Measurements from ENCODE around the gene ATP11A. TPM values are rescaled to one million over a fixed set of nuclear protein-coding genes. Genes with fewer than 3 reads are reported as not detected.
A peak's percentile ranks its signal among the peaks of the same experiment; 100 is the strongest.

ATP11A gene
- total RNA-seq, 1 donor from 2014 or later, result 90.4 TPM

DNA sequence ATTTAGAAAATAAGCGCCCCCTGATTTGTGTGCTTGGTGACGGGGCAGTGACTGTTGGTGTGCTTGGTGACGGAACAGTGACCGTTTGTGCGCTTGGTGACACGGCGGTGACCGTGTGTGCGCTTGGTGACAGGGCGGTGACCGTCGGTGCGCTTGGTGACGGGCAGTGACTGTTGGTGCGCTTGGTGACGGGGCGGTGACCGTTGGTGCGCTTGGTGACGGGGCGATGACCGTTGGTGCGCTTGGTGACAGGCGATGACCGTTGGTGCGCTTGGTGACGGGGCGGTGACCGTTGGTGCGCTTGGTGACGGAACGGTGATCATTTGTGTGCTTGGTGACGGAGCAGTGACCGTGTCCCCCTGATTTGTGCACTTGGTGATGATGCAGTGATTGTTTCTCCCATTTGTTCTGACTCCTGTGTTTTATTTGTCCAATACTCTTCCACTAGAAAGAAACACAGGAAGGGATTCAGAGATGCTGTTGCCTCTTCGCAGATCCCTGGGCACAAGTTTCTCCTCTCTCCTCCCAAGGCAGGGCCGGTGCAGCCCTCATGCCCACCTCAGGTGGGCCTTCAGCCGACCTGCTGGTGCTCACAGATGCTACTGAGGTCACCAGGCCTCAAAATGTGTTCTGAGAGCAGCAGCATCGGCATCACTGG, 128.3 kb downstream of the ATP11A start:
- H3K4me1 Mint-ChIP-seq (ENCODE audit: low read depth), result no peaks in the 10 kb centered on the region
- H3K36me3 Mint-ChIP-seq (ENCODE audit: low read depth), result peaks cover 53% of the 10 kb centered on the region
- no peak overlapping the region for H3K4me3 Mint-ChIP-seq
- H3K9me3 Mint-ChIP-seq, result peaks cover 4% of the 10 kb centered on the region
- no peak overlapping the region for H3K27ac Mint-ChIP-seq
- no peaks in the 10 kb centered on the region for H3K27me3 Mint-ChIP-seq (ENCODE audit: insufficient read depth)
- DNase-seq (ENCODE audit: low spot score), result no peak
- intact Hi-C loops (cut with micrococcal nuclease), result no loop called here

DNA sequence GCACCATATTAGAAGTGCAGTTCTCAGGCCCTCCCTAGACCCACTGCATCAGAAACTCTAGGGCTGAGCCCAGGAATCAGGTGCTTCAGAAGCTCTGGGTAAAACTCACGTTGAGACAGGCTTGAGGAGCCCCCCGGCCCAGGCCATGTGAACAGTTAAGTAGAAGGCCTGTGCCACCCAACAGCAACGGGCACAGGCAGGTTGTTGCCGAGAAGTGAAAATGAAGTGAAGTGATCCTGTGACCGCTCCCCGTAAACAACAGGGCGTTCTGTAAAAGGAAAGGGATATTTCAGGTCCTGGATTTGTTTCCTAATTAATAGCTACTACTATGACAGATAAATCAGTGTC, 128.8 kb downstream of the ATP11A start:
- no peaks in the 10 kb centered on the region for H3K27me3 Mint-ChIP-seq (ENCODE audit: insufficient read depth)
- intact Hi-C loops (cut with micrococcal nuclease), result no loop called here
- DNase-seq (ENCODE audit: low spot score), result no peak
- no peak overlapping the region for H3K27ac Mint-ChIP-seq
- H3K4me1 Mint-ChIP-seq (ENCODE audit: low read depth), result no peaks in the 10 kb centered on the region
- H3K36me3 Mint-ChIP-seq (ENCODE audit: low read depth), result peaks cover 51% of the 10 kb centered on the region
- H3K9me3 Mint-ChIP-seq, result no peaks in the 10 kb centered on the region
- no peak overlapping the region for H3K4me3 Mint-ChIP-seq

DNA sequence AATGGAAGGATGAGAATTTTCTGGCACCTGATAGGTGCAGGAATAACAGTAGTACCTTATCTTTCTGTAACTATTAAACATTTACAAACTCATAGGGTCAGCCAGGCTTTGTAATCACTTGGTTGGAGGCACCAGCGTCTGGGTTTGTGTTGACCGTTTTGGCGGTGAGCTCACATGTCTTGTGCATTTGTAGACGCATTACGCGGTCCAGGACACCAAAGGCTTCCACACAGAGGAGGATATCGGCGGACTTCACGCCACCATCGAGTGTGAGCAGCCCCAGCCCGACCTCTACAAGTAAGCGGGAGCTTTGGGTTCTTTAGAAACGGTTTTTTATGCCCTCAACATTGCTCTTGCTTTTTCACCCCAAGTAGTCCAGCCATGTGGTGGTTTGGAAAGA, 129.3 kb downstream of the ATP11A start:
- DNase-seq (ENCODE audit: low spot score), result no peak
- H3K27me3 Mint-ChIP-seq (ENCODE audit: insufficient read depth), result no peaks in the 10 kb centered on the region
- intact Hi-C loops (cut with micrococcal nuclease), result no loop called here
- H3K9me3 Mint-ChIP-seq, result no peaks in the 10 kb centered on the region
- H3K4me1 Mint-ChIP-seq (ENCODE audit: low read depth), result no peaks in the 10 kb centered on the region
- peaks cover 54% of the 10 kb centered on the region for H3K36me3 Mint-ChIP-seq (ENCODE audit: low read depth)
- H3K4me3 Mint-ChIP-seq, result no peak overlapping the region
- H3K27ac Mint-ChIP-seq, result no peak overlapping the region

DNA sequence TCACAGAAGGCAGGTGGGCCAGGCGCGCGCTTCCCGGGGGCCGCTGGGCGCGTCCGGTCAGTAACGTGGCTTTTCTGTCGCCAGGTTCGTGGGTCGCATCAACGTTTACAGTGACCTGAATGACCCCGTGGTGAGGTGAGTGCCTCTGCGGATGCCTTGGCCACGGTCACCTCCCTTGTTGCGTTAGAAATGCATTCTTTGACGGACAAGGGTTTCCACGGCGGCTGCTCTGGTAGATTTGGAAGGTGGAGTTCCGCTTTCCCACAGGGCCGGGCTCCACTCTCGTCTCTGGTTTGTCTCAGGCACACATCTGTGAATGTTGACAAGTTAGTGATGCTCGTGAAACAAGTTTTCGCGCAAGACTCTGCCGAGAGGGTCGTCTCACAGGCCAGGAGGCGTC, 130.0 kb downstream of the ATP11A start:
- Mint-ChIP-seq H3K36me3 (ENCODE audit: low read depth) (peaks cover 55% of the 10 kb centered on the region), H3K4me3 (no peak overlapping the region), H3K4me1 (ENCODE audit: low read depth) (peaks cover 1% of the 10 kb centered on the region)

DNA sequence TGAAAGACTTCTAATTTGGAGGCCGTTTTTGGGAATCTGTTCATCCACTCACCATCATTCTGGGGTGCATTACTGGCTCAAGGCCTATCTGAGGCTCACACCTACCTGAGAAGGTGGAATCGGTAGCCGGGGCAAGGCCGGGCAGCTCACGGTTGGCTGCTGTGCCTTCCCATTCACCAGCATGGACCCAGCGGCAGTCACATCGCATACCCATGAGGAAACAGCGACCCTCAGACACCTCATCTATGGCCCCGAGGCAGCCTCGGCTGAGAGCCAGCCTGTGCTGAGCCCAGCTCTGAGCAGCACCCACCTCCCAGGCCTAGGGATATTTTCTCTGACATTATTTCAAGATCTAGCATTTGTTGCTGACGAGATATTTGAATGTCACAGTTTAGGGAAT, 130.5 kb downstream of the ATP11A start:
- H3K9me3 Mint-ChIP-seq, result no peaks in the 10 kb centered on the region
- DNase-seq (ENCODE audit: low spot score), result no peak
- peaks cover 6% of the 10 kb centered on the region for H3K4me1 Mint-ChIP-seq (ENCODE audit: low read depth)
- H3K27ac Mint-ChIP-seq, result no peak overlapping the region
- intact Hi-C loops (cut with micrococcal nuclease), result no loop called here
- no peaks in the 10 kb centered on the region for H3K27me3 Mint-ChIP-seq (ENCODE audit: insufficient read depth)
- H3K4me3 Mint-ChIP-seq, result no peak overlapping the region
- H3K36me3 Mint-ChIP-seq (ENCODE audit: low read depth), result peaks cover 55% of the 10 kb centered on the region

More for the DNA sequence above, 130.0 kb downstream of the ATP11A start:
- intact Hi-C loops (cut with micrococcal nuclease), result no loop called here
- Mint-ChIP-seq H3K27ac (no peak overlapping the region), H3K27me3 (ENCODE audit: insufficient read depth) (no peaks in the 10 kb centered on the region), H3K9me3 (no peaks in the 10 kb centered on the region)
- DNase-seq (ENCODE audit: low spot score), result no peak

DNA sequence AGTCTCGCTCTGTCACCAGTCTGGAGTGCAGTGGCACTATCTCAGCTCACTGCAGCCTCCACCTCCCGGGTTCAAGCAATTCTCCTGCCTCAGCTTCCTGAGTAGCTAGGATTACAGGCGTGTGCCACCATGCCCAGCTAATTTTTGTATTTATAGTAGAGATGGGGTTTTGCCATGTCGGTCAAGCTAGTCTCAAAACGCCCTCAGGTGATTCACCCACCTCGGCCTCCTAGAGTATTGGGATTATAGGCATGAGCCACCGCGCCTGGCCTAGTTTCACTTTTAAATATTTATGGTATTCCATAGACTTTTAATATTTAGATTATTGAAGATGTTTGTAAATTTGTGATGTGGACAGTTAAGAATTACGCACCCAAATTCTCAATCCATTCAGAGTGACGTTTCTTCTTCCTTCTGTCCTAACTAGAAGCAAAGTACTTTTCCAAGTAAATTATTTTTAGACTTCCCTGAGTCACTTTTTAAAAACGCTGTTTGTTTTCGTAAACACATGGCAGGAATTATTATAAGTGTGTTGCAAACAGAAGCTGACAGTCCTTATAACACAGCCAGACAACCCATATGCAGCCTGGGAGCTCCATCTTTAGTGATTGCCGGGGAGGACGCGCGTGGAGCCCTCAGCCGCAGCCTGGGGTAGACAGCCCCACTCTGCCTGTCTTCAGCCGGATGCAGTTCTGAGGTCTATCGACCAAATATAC, 131.7 kb downstream of the ATP11A start:
- no peaks in the 10 kb centered on the region for H3K27me3 Mint-ChIP-seq (ENCODE audit: insufficient read depth)
- peaks cover 47% of the 10 kb centered on the region for H3K36me3 Mint-ChIP-seq (ENCODE audit: low read depth)
- intact Hi-C loops (cut with micrococcal nuclease), result no loop called here
- peaks cover 6% of the 10 kb centered on the region for H3K4me1 Mint-ChIP-seq (ENCODE audit: low read depth)
- no peaks in the 10 kb centered on the region for H3K9me3 Mint-ChIP-seq
- no peak overlapping the region for H3K4me3 Mint-ChIP-seq
- no peak for DNase-seq (ENCODE audit: low spot score)
- H3K27ac Mint-ChIP-seq, result no peak overlapping the region

DNA sequence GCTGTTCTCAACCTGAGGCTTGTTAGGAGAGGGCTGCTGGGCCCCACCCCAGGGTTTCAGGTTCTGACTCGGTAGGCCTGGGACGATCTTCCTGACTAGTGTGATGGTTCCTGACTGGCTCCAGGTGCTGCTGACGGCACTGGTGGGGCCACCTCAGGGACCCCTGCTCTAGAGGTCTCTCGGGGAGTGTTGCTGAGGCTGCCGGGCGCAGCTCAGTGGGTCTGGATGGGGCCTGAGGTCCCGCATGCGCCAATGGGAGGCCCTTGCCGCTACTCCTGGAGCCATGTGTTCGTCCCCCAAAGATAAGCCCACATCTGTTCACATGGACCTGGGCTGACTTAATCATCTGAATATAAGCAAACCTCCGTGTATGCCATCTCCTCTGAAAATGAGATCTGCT, 133.0 kb downstream of the ATP11A start:
- Mint-ChIP-seq H3K27me3 (ENCODE audit: insufficient read depth) (no peaks in the 10 kb centered on the region), H3K4me1 (ENCODE audit: low read depth) (peaks cover 6% of the 10 kb centered on the region), H3K4me3 (no peak overlapping the region), H3K9me3 (no peaks in the 10 kb centered on the region), H3K27ac (no peak overlapping the region), H3K36me3 (ENCODE audit: low read depth) (peaks cover 42% of the 10 kb centered on the region)
- DNase-seq (ENCODE audit: low spot score), result no peak
- intact Hi-C loops (cut with micrococcal nuclease), result no loop called here

DNA sequence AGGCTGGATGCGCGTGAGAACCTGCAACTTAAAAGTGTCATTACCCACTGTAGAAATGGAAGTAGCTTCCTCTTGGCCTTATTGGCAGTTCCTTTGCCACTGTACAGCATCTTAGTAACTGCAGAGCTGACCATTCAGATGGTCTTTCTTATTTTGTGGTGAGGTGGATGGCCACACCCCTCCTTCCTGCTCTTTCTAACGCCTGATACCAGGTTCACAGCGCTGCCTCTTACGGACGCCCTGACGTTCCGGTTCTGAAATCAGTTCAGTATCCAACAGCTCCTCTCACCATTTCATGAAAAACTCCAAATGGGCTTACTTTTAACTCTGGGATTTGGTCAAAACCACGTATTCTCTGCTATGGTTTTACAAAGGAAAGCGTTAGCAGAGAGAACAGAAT, 134.6 kb downstream of the ATP11A start:
- Mint-ChIP-seq H3K4me1 (ENCODE audit: low read depth) (peaks cover 6% of the 10 kb centered on the region), H3K9me3 (no peaks in the 10 kb centered on the region), H3K4me3 (no peak overlapping the region), H3K27ac (no peak overlapping the region), H3K36me3 (ENCODE audit: low read depth) (peaks cover 35% of the 10 kb centered on the region), H3K27me3 (ENCODE audit: insufficient read depth) (no peaks in the 10 kb centered on the region)
- intact Hi-C loops (cut with micrococcal nuclease), result no loop called here
- no peak for DNase-seq (ENCODE audit: low spot score)

DNA sequence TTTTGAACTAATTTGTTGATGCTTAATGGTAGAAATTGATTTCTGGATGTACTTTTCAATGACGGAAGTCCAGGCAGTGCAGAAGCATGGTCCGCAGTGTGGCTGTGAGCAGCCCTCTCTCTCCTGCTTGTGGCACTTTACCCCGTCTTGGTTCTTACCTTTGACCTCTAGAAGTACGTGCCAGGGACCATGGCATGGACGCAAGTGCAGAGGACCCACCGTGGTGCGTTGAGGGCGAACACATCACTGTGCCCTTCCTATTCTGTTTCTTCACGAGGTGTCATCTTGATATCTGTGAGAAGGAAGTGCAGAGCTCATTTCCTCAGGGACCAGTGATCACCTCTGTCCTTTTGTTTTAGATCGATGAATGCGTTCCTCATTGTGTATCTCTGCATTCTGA, 135.2 kb downstream of the ATP11A start:
- Mint-ChIP-seq H3K9me3 (no peaks in the 10 kb centered on the region), H3K4me1 (ENCODE audit: low read depth) (peaks cover 6% of the 10 kb centered on the region), H3K27ac (peak overlapping the region; percentile 57), H3K36me3 (ENCODE audit: low read depth) (peaks cover 34% of the 10 kb centered on the region), H3K4me3 (no peak overlapping the region), H3K27me3 (ENCODE audit: insufficient read depth) (no peaks in the 10 kb centered on the region)
- intact Hi-C loops (cut with micrococcal nuclease), result no loop called here
- no peak for DNase-seq (ENCODE audit: low spot score)

DNA sequence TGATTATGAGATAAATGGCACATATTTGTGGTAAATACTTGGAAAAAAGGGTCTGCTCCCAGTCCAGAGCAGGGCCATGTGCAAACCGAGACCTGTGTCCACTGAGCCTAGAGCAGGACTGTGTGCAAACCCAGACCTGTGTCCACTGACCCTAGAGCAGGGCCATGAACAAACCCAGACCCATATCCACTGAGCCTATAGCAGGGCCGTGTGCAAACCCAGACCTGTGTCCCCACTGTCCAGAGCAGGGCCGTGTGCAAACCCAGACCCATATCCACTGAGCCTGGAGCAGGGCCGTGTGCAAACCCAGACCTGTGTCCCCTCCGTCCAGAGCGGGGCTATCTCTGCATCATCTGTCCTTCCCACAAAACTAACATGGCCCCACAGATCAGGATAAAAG, 136.0 kb downstream of the ATP11A start:
- H3K27ac Mint-ChIP-seq, result no peak overlapping the region
- H3K36me3 Mint-ChIP-seq (ENCODE audit: low read depth), result peaks cover 33% of the 10 kb centered on the region
- H3K4me3 Mint-ChIP-seq, result no peak overlapping the region
- intact Hi-C loops (cut with micrococcal nuclease), result no loop called here
- H3K9me3 Mint-ChIP-seq, result no peaks in the 10 kb centered on the region
- DNase-seq (ENCODE audit: low spot score), result no peak
- H3K27me3 Mint-ChIP-seq (ENCODE audit: insufficient read depth), result no peaks in the 10 kb centered on the region
- H3K4me1 Mint-ChIP-seq (ENCODE audit: low read depth), result peaks cover 6% of the 10 kb centered on the region

DNA sequence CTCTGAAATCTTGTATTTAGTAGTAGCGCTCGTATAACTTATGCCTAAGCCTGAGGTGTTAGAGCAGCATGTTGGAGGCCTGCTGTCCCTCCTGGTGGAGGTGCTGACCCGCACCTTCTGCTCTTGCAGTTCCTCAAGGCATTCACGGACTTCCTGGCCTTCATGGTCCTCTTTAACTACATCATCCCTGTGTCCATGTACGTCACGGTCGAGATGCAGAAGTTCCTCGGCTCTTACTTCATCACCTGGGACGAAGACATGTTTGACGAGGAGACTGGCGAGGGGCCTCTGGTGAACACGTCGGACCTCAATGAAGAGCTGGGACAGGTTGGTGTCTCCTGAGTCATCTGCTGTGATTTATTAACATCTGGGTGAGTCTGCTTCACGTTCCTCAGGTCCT, 136.7 kb downstream of the ATP11A start:
- DNase-seq (ENCODE audit: low spot score), result no peak
- Mint-ChIP-seq H3K4me3 (no peak overlapping the region), H3K36me3 (ENCODE audit: low read depth) (peaks cover 40% of the 10 kb centered on the region), H3K9me3 (no peaks in the 10 kb centered on the region), H3K27me3 (ENCODE audit: insufficient read depth) (no peaks in the 10 kb centered on the region), H3K27ac (no peak overlapping the region), H3K4me1 (ENCODE audit: low read depth) (peaks cover 6% of the 10 kb centered on the region)
- intact Hi-C loops (cut with micrococcal nuclease), result no loop called here

DNA sequence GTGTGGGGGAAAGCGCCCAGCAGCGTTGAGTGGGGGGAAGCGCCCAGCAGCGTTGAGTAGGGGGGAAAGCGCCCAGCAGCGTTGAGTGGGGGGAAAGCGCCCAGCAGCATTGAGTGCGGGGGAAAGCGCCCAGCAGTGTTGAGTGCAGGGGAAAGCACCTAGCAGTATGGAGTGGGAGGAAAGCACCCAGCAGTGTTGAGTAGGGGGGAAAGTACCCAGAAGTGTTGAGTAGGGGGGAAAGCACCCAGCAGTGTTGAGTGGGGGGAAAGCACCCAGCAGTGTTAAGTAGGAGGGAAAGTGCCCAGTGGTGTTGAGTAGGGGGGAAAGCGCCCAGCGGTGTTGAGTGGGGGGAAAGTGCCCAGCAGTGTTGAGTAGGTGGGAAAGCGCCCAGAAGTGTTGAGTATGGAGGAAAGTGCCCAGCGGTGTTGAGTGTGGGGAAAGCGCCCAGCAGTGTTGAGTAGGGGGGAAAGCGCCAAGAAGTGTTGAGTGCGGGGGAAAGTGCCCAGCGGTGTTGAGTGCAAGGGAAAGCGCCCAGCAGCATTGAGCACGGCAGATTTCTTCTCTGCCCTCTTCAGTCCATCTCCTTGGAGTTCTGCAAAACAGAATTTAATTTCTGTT, 138.4 kb downstream of the ATP11A start:
- no peaks in the 10 kb centered on the region for H3K27me3 Mint-ChIP-seq (ENCODE audit: insufficient read depth)
- H3K27ac Mint-ChIP-seq, result no peak overlapping the region
- H3K4me1 Mint-ChIP-seq (ENCODE audit: low read depth), result peaks cover 6% of the 10 kb centered on the region
- no peaks in the 10 kb centered on the region for H3K9me3 Mint-ChIP-seq
- H3K36me3 Mint-ChIP-seq (ENCODE audit: low read depth), result peaks cover 51% of the 10 kb centered on the region
- DNase-seq (ENCODE audit: low spot score), result no peak
- no peak overlapping the region for H3K4me3 Mint-ChIP-seq
- intact Hi-C loops (cut with micrococcal nuclease), result no loop called here

DNA sequence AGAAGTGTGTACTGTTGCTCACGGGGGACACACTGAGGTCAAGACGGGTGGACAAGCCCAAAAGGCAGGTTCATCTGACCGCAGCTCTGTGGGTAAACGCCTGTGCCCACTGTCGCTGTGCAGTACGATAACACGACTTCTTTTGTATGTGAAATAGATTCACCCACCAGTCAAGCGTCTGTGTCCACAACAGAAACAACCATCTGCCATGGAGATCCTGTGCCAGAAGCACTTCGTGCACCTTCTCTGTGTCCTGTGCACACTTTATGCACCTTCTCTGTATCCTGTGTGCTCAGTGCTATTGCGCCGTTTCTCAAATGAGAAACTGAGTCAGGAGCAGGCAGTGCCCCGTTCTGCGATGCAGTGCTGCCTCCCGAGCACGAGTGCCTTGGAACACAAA, 138.9 kb downstream of the ATP11A start:
- Mint-ChIP-seq H3K27me3 (ENCODE audit: insufficient read depth) (no peaks in the 10 kb centered on the region), H3K27ac (no peak overlapping the region), H3K4me1 (ENCODE audit: low read depth) (peaks cover 6% of the 10 kb centered on the region), H3K4me3 (no peak overlapping the region), H3K36me3 (ENCODE audit: low read depth) (peaks cover 51% of the 10 kb centered on the region), H3K9me3 (no peaks in the 10 kb centered on the region)
- intact Hi-C loops (cut with micrococcal nuclease), result no loop called here
- no peak for DNase-seq (ENCODE audit: low spot score)

Data from activated T-helper 1 cell treated with anti-CD3 and anti-CD28 coated beads, Interleukin-12 subunit alpha, Interleukin-12 subunit beta, Interleukin-2, Interleukin-4 antibody, amounts not matched to agents 30 ng/mL and 10 ng/mL and 1 ng/mL, durations not matched to agents 14 hours and 24 hours and 36 hours (primary cell).